ENCODE measurements around the gene MCF2.

Gene MCF2

GRCh38 chrX:139639253-139639652, 68.7 kb downstream of the MCF2 start:
- TF ChIP-seq CTCF (conservative IDR thresholded peaks at IDR 0.05; ENCODE audit: low read depth, low read length), result no peak

GRCh38 chrX:139600105-139600504, 107.9 kb downstream of the MCF2 start:
- no peak for TF ChIP-seq CTCF (conservative IDR thresholded peaks at IDR 0.05; ENCODE audit: low read depth, low read length)
- DNase-seq (ENCODE audit: low read depth), result no peak
- no peak overlapping the region for H3K4me3 ChIP-seq (ENCODE audit: low read depth, low read length)

More at GRCh38 chrX:139639253-139639652, 68.7 kb downstream of the MCF2 start:
- no peak overlapping the region for H3K4me3 ChIP-seq (ENCODE audit: low read depth, low read length)
- no peak for DNase-seq (ENCODE audit: low read depth)

- DNase-seq (ENCODE audit: low read depth), result no peak
- no peak for TF ChIP-seq CTCF (conservative IDR thresholded peaks at IDR 0.05; ENCODE audit: low read depth, low read length)
- no peak overlapping the region for H3K4me3 ChIP-seq (ENCODE audit: low read depth, low read length)
These were observed 111.9 kb downstream of the MCF2 start for GRCh38 chrX:139596068-139596467.

GRCh38 chrX:139585613-139586012, 122.4 kb downstream of the MCF2 start:
- no peak for DNase-seq (ENCODE audit: low read depth)
- H3K4me3 ChIP-seq (ENCODE audit: low read depth, low read length), result no peak overlapping the region
- no peak for TF ChIP-seq CTCF (conservative IDR thresholded peaks at IDR 0.05; ENCODE audit: low read depth, low read length)

- no peak for TF ChIP-seq CTCF (conservative IDR thresholded peaks at IDR 0.05; ENCODE audit: low read depth, low read length)
- no peak overlapping the region for H3K4me3 ChIP-seq (ENCODE audit: low read depth, low read length)
- no peak for DNase-seq (ENCODE audit: low read depth)
These were observed 126.9 kb downstream of the MCF2 start for GRCh38 chrX:139581068-139581467.

- no peak for TF ChIP-seq CTCF (conservative IDR thresholded peaks at IDR 0.05; ENCODE audit: low read depth, low read length)
- DNase-seq (ENCODE audit: low read depth), result no peak
These were observed 141.0 kb downstream of the MCF2 start for GRCh38 chrX:139566981-139567380.

GRCh38 chrX:139563251-139563650, 144.7 kb downstream of the MCF2 start:
- no peak for TF ChIP-seq CTCF (conservative IDR thresholded peaks at IDR 0.05; ENCODE audit: low read depth, low read length)
- H3K4me3 ChIP-seq (ENCODE audit: low read depth, low read length), result no peak overlapping the region
- DNase-seq (ENCODE audit: low read depth), result no peak

More at GRCh38 chrX:139566981-139567380, 141.0 kb downstream of the MCF2 start:
- H3K4me3 ChIP-seq (ENCODE audit: low read depth, low read length), result no peak overlapping the region

Data from choroid plexus epithelial cell (primary cell).